GM23338 (cell line): ENCODE measurements around the gene GLB1L3. TPM values are rescaled to one million over a fixed set of nuclear protein-coding genes. Genes with fewer than 3 reads are reported as not detected.

Experiments used
- ATAC-seq: fragments of 200-7000 bp; cut with Tn5 transposase; 3 replicates; pipeline ENCODE4 v1.9.1; 2020
- DNase-seq: peaks from one replicate; pipeline ENCODE4 v3.0.0-alpha.2; 2015; ENCODE audit warnings: low spot score
- H2AFZ ChIP-seq: fragments of 200-600 bp; sonication (generic); 2 replicates; pipeline ENCODE4 v1.8.0; 2016; ENCODE audit warnings: antibody characterized with exemption, mild to moderate bottlenecking, moderate library complexity
- H3F3A ChIP-seq: fragments of 200-600 bp; sonication (generic); replicated peaks from 2 replicates; pipeline ENCODE4 v1.8.0; 2017; ENCODE audit warnings: antibody characterized with exemption, mixed run types, low read depth
- H3K27ac ChIP-seq: fragments of 200-600 bp; sonication (generic); 2 replicates; pipeline ENCODE4 v1.6.1; 2016; ENCODE audit warnings: low read depth
- H3K27me3 ChIP-seq: fragments of 200-600 bp; sonication (generic); 2 replicates; pipeline ENCODE4 v1.8.0; 2016; ENCODE audit warnings: mild to moderate bottlenecking, mixed run types, moderate library complexity; ENCODE audit not compliant: insufficient read depth
- H3K36me3 ChIP-seq: fragments of 200-600 bp; sonication (generic); 2 replicates; pipeline ENCODE4 v1.8.0; 2016; ENCODE audit warnings: mild to moderate bottlenecking; ENCODE audit not compliant: insufficient read depth
- H3K4me1 ChIP-seq: fragments of 200-600 bp; sonication (generic); 2 replicates; pipeline ENCODE4 v1.8.0; 2016; ENCODE audit warnings: mild to moderate bottlenecking, moderate library complexity; ENCODE audit not compliant: insufficient read depth
- H3K4me2 ChIP-seq: fragments of 200-600 bp; sonication (generic); 2 replicates; pipeline ENCODE4 v1.7.1; 2017; ENCODE audit warnings: mixed run types
- H3K4me3 ChIP-seq: fragments of 200-600 bp; sonication (generic); 2 replicates; pipeline ENCODE4 v1.6.1; 2016; ENCODE audit warnings: mixed run types
- H3K79me2 ChIP-seq: fragments of 200-600 bp; sonication (generic); replicated peaks from 2 replicates; pipeline ENCODE4 v1.8.0; 2017; ENCODE audit warnings: mild to moderate bottlenecking; ENCODE audit not compliant: insufficient read depth
- H3K9me2 ChIP-seq: fragments of 200-600 bp; sonication (generic); 2 replicates; pipeline ENCODE4 v1.8.0; 2017; ENCODE audit not compliant: insufficient read depth
- H4K20me1 ChIP-seq: fragments of 200-600 bp; sonication (generic); replicated peaks from 2 replicates; pipeline ENCODE4 v1.8.0; 2017; ENCODE audit warnings: mild to moderate bottlenecking; ENCODE audit not compliant: insufficient read depth
- H3K27ac Mint-ChIP-seq: 2 replicates; pipeline ENCODE4 v1.8.0; 2020; ENCODE audit warnings: inconsistent platforms, mild to moderate bottlenecking, moderate library complexity, mixed read lengths
- H3K27me3 Mint-ChIP-seq: 3 replicates; pipeline ENCODE4 v1.8.0; 2022; ENCODE audit warnings: low read depth, mild to moderate bottlenecking, moderate library complexity, mixed read lengths, inconsistent platforms; ENCODE audit not compliant: insufficient read depth, poor library complexity
- H3K36me3 Mint-ChIP-seq: 3 replicates; pipeline ENCODE4 v1.8.0; 2021; ENCODE audit warnings: low read depth, mild to moderate bottlenecking, inconsistent platforms, moderate library complexity, mixed read lengths
- H3K4me1 Mint-ChIP-seq: 3 replicates; pipeline ENCODE4 v1.8.0; 2020; ENCODE audit warnings: mild to moderate bottlenecking, inconsistent platforms, mixed read lengths
- H3K4me3 Mint-ChIP-seq: 3 replicates; pipeline ENCODE4 v1.8.0; 2021; ENCODE audit warnings: moderate library complexity, mild to moderate bottlenecking, inconsistent platforms, mixed read lengths
- H3K9me3 Mint-ChIP-seq: 3 replicates; pipeline ENCODE4 v1.8.0; 2020; ENCODE audit warnings: moderate library complexity, mild to moderate bottlenecking, inconsistent platforms, mixed read lengths
- CREB1 ChIP-seq: fragments of 250-450 bp; sonication (Bioruptor Pico); IDR thresholded peaks from 2 replicates; pipeline ENCODE4 v1.5.0; 2020; ENCODE audit warnings: low read depth, mild to moderate bottlenecking, moderate library complexity
- EZH2 ChIP-seq: fragments of 200-600 bp; sonication (generic); IDR thresholded peaks from one replicate; pipeline ENCODE4 v1.8.0; 2017; ENCODE audit warnings: antibody characterized with exemption, mild to moderate bottlenecking, low read depth; ENCODE audit not compliant: unreplicated experiment
- EZH2phosphoT487 ChIP-seq: fragments of 200-600 bp; sonication (generic); IDR thresholded peaks from one replicate; pipeline ENCODE4 v1.8.1; 2018; ENCODE audit warnings: antibody characterized with exemption; ENCODE audit not compliant: unreplicated experiment
- JUNB ChIP-seq: IDR thresholded peaks from one replicate; pipeline ENCODE4 v1.6.1; 2016; ENCODE audit warnings: antibody characterized with exemption; ENCODE audit not compliant: unreplicated experiment
- NANOG ChIP-seq: IDR thresholded peaks from 2 replicates; pipeline ENCODE4 v1.6.1; 2016; ENCODE audit warnings: antibody characterized with exemption, borderline replicate concordance
- POLR2AphosphoS5 ChIP-seq: IDR thresholded peaks from 2 replicates; pipeline ENCODE4 v1.6.1; 2016; ENCODE audit warnings: antibody characterized with exemption, low read depth
- STAT1 ChIP-seq: IDR thresholded peaks from one replicate; pipeline ENCODE4 v1.6.1; 2016; ENCODE audit warnings: antibody characterized with exemption; ENCODE audit not compliant: unreplicated experiment
- ZNF114 ChIP-seq: fragments of 250-450 bp; sonication (Bioruptor Pico); IDR thresholded peaks from 2 replicates; pipeline ENCODE4 v1.5.0; 2020; ENCODE audit warnings: mild to moderate bottlenecking, moderate library complexity
- ZNF331 ChIP-seq: fragments of 250-450 bp; sonication (Bioruptor Pico); IDR thresholded peaks from 2 replicates; pipeline ENCODE4 v1.5.0; 2020; ENCODE audit warnings: low read depth, mild to moderate bottlenecking, moderate library complexity
- polyA plus RNA-seq: library from polyadenylated mRNA; unstranded; fragments of >200 nt; fragmentation: Nextera tagmentation; extraction: Ambion mirVana; gene quantifications from 2 replicates; pipeline ENCODE4 v1.2.1, GENCODE V29; 2016
- total RNA-seq: library from RNA; depleted of rRNA; stranded (reverse); fragments of >200 nt; shearing (Covaris generic); gene quantifications from 2 replicates; pipeline ENCODE4 v1.2.3, GENCODE V29; 2014
- TF ChIP-seq, protein P1 (sequence below): IDR thresholded peaks from one replicate; pipeline ENCODE4 v1.6.1; 2018; ENCODE audit warnings: antibody characterized with exemption; ENCODE audit not compliant: unreplicated experiment
- TF ChIP-seq, protein P2 (sequence below): fragments of 250-450 bp; sonication (Bioruptor Pico); IDR thresholded peaks from 2 replicates; pipeline ENCODE4 v1.5.0; 2020; ENCODE audit warnings: mild to moderate bottlenecking, moderate library complexity
- TF ChIP-seq, protein P3 (sequence below), 2 experiments: fragments of 200-600 bp in 1 of 2; sonication (generic) in 1 of 2; conservative IDR thresholded peaks; 2 replicates each; pipeline versions ENCODE4 v1.5.1 to v1.6.1; 2016 to 2017; ENCODE audit warnings: antibody characterized with exemption in 2 of 2, low read depth in 2 of 2, mild to moderate bottlenecking in 2 of 2, moderate library complexity in 1 of 2
- TF ChIP-seq, protein P4 (sequence below): IDR thresholded peaks from 2 replicates; pipeline ENCODE4 v1.6.1; 2016; ENCODE audit warnings: antibody characterized with exemption

Gene GLB1L3
- total and polyA plus RNA-seq, 2 experiments from 2014 or later, result 28.8 to 33.1 TPM

DNA sequence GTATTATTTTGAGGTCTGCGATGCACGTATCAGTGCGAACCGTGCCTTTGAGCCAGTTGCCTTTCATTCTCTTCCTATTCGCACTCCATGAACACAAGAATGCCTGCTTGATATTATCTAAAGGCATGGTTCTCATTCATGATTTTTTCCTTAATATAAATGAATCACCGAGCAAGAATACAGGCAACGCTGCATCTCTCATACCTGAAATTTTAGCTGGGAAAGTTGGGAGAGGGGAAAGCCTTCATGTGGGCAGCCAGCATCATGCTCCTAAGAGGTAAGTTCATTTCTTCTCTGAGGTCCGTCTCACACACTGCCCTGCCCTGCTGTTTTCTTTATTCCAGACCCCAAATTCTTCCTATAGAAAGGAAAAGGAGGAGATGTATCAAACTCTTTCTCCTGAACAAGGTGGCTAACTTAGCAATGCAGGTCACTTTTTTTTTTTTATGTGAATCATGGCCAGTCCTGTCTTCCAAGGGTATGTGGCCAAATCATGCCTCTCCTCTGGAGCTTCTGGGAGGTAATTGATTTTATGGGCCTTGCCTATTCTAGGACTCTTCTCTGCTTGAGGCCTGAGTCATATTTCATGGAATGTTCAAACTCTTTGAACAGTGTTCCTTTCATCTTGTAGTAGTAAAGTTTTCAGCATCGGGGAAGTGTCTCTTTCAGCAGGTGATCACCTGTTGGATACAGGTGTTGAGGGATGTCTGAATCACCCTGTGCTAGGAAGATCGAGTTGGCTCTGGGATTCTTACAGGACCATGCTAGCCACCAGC lies 58.8 kb downstream of the GLB1L3 start:
- peaks cover 28% of the 10 kb centered on the region for H3K27me3 ChIP-seq
- H3K4me3 Mint-ChIP-seq, result no peak overlapping the region

More for the DNA sequence above, 58.8 kb downstream of the GLB1L3 start:
- DNase-seq (no peak), ATAC-seq (no peak)
- Histone ChIP-seq H3K9me2 (no peaks in the 10 kb centered on the region), H4K20me1 (peaks cover 5% of the 10 kb centered on the region; the same call in 1 of the 2 replicates), H3K27ac (no peak overlapping the region), H3K4me3 (no peak overlapping the region), H3K36me3 (no peaks in the 10 kb centered on the region), H3K4me2 (no peak overlapping the region), H3K79me2 (no peaks in the 10 kb centered on the region), H2AFZ (no peak overlapping the region), H3F3A (no peaks in the 10 kb centered on the region; the same call in 1 of the 2 replicates), H3K4me1 (peaks cover 17% of the 10 kb centered on the region; the same call in 1 of the 2 replicates)
- Mint-ChIP-seq H3K36me3 (no peaks in the 10 kb centered on the region; the same call in 2 of the 3 replicates), H3K27me3 (peaks cover 23% of the 10 kb centered on the region), H3K27ac (no peak overlapping the region), H3K4me1 (peaks cover 30% of the 10 kb centered on the region), H3K9me3 (no peaks in the 10 kb centered on the region; the same call in 2 of the 3 replicates)
- TF ChIP-seq ZNF114 (CRISPR knock-in tag) (no peak), ZNF331 (CRISPR knock-in tag) (no peak), CREB1 (CRISPR knock-in tag) (no peak), STAT1 (no peak), EZH2 (no peak), EZH2phosphoT487 (no peak), POLR2AphosphoS5 (no peak), NANOG (no peak), JUNB (no peak)
- TF ChIP-seq, protein P1, sequence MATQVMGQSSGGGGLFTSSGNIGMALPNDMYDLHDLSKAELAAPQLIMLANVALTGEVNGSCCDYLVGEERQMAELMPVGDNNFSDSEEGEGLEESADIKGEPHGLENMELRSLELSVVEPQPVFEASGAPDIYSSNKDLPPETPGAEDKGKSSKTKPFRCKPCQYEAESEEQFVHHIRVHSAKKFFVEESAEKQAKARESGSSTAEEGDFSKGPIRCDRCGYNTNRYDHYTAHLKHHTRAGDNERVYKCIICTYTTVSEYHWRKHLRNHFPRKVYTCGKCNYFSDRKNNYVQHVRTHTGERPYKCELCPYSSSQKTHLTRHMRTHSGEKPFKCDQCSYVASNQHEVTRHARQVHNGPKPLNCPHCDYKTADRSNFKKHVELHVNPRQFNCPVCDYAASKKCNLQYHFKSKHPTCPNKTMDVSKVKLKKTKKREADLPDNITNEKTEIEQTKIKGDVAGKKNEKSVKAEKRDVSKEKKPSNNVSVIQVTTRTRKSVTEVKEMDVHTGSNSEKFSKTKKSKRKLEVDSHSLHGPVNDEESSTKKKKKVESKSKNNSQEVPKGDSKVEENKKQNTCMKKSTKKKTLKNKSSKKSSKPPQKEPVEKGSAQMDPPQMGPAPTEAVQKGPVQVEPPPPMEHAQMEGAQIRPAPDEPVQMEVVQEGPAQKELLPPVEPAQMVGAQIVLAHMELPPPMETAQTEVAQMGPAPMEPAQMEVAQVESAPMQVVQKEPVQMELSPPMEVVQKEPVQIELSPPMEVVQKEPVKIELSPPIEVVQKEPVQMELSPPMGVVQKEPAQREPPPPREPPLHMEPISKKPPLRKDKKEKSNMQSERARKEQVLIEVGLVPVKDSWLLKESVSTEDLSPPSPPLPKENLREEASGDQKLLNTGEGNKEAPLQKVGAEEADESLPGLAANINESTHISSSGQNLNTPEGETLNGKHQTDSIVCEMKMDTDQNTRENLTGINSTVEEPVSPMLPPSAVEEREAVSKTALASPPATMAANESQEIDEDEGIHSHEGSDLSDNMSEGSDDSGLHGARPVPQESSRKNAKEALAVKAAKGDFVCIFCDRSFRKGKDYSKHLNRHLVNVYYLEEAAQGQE, result no peak
- TF ChIP-seq, protein P2, sequence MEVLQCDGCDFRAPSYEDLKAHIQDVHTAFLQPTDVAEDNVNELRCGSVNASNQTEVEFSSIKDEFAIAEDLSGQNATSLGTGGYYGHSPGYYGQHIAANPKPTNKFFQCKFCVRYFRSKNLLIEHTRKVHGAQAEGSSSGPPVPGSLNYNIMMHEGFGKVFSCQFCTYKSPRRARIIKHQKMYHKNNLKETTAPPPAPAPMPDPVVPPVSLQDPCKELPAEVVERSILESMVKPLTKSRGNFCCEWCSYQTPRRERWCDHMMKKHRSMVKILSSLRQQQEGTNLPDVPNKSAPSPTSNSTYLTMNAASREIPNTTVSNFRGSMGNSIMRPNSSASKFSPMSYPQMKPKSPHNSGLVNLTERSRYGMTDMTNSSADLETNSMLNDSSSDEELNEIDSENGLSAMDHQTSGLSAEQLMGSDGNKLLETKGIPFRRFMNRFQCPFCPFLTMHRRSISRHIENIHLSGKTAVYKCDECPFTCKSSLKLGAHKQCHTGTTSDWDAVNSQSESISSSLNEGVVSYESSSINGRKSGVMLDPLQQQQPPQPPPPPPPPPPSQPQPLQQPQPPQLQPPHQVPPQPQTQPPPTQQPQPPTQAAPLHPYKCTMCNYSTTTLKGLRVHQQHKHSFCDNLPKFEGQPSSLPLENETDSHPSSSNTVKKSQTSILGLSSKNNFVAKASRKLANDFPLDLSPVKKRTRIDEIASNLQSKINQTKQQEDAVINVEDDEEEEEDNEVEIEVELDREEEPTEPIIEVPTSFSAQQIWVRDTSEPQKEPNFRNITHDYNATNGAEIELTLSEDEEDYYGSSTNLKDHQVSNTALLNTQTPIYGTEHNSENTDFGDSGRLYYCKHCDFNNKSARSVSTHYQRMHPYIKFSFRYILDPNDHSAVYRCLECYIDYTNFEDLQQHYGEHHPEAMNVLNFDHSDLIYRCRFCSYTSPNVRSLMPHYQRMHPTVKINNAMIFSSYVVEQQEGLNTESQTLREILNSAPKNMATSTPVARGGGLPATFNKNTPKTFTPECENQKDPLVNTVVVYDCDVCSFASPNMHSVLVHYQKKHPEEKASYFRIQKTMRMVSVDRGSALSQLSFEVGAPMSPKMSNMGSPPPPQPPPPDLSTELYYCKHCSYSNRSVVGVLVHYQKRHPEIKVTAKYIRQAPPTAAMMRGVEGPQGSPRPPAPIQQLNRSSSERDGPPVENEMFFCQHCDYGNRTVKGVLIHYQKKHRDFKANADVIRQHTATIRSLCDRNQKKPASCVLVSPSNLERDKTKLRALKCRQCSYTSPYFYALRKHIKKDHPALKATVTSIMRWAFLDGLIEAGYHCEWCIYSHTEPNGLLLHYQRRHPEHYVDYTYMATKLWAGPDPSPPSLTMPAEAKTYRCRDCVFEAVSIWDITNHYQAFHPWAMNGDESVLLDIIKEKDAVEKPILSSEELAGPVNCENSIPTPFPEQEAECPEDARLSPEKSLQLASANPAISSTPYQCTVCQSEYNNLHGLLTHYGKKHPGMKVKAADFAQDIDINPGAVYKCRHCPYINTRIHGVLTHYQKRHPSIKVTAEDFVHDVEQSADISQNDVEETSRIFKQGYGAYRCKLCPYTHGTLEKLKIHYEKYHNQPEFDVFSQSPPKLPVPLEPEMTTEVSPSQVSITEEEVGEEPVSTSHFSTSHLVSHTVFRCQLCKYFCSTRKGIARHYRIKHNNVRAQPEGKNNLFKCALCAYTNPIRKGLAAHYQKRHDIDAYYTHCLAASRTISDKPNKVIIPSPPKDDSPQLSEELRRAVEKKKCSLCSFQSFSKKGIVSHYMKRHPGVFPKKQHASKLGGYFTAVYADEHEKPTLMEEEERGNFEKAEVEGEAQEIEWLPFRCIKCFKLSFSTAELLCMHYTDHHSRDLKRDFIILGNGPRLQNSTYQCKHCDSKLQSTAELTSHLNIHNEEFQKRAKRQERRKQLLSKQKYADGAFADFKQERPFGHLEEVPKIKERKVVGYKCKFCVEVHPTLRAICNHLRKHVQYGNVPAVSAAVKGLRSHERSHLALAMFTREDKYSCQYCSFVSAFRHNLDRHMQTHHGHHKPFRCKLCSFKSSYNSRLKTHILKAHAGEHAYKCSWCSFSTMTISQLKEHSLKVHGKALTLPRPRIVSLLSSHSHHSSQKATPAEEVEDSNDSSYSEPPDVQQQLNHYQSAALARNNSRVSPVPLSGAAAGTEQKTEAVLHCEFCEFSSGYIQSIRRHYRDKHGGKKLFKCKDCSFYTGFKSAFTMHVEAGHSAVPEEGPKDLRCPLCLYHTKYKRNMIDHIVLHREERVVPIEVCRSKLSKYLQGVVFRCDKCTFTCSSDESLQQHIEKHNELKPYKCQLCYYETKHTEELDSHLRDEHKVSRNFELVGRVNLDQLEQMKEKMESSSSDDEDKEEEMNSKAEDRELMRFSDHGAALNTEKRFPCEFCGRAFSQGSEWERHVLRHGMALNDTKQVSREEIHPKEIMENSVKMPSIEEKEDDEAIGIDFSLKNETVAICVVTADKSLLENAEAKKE (CRISPR knock-in tag), result no peak
- TF ChIP-seq, protein P3, sequence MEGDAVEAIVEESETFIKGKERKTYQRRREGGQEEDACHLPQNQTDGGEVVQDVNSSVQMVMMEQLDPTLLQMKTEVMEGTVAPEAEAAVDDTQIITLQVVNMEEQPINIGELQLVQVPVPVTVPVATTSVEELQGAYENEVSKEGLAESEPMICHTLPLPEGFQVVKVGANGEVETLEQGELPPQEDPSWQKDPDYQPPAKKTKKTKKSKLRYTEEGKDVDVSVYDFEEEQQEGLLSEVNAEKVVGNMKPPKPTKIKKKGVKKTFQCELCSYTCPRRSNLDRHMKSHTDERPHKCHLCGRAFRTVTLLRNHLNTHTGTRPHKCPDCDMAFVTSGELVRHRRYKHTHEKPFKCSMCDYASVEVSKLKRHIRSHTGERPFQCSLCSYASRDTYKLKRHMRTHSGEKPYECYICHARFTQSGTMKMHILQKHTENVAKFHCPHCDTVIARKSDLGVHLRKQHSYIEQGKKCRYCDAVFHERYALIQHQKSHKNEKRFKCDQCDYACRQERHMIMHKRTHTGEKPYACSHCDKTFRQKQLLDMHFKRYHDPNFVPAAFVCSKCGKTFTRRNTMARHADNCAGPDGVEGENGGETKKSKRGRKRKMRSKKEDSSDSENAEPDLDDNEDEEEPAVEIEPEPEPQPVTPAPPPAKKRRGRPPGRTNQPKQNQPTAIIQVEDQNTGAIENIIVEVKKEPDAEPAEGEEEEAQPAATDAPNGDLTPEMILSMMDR (conservative IDR thresholded peaks at IDR 0.05; ENCODE audit: low read depth in 2 of 2), result no peak
- TF ChIP-seq, protein P4, sequence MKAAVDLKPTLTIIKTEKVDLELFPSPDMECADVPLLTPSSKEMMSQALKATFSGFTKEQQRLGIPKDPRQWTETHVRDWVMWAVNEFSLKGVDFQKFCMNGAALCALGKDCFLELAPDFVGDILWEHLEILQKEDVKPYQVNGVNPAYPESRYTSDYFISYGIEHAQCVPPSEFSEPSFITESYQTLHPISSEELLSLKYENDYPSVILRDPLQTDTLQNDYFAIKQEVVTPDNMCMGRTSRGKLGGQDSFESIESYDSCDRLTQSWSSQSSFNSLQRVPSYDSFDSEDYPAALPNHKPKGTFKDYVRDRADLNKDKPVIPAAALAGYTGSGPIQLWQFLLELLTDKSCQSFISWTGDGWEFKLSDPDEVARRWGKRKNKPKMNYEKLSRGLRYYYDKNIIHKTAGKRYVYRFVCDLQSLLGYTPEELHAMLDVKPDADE, result no peak
